ENCODE data around the gene RANBP17.

DNA sequence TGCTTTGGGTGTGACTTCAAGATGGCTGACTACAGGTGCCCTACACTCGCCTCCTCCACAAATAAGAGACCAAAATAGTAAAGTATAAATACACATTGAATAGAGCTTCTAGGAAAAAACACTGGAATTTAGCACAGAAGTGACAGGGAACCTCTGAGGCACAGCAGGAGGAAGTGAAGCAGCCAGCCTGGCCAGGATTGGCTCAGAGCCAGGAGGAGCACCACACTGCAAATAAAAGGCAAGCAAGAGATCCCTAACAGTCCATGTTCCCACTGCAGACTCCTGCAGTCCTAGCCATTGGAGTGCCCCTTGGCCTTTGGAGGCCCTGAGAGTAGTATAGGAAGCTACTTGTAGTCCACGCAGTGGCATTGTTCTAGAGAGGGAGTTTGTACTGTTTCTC is 260.6 kb downstream of the RANBP17 start:
- TF ChIP-seq ZNF565 (CRISPR knock-in tag; conservative IDR thresholded peaks at IDR 0.05; ENCODE audit: low read depth), result no peak
- TF ChIP-seq, protein P1, sequence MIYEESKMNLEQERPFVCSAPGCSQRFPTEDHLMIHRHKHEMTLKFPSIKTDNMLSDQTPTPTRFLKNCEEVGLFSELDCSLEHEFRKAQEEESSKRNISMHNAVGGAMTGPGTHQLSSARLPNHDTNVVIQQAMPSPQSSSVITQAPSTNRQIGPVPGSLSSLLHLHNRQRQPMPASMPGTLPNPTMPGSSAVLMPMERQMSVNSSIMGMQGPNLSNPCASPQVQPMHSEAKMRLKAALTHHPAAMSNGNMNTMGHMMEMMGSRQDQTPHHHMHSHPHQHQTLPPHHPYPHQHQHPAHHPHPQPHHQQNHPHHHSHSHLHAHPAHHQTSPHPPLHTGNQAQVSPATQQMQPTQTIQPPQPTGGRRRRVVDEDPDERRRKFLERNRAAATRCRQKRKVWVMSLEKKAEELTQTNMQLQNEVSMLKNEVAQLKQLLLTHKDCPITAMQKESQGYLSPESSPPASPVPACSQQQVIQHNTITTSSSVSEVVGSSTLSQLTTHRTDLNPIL (CRISPR knock-in tag; IDR thresholded peaks at IDR 0.05; ENCODE audit: low read depth), result no peak
- no peak for TF ChIP-seq ARNTL (CRISPR knock-in tag; IDR thresholded peaks at IDR 0.05; ENCODE audit: borderline replicate concordance, low read depth)
- TF ChIP-seq, protein P2, sequence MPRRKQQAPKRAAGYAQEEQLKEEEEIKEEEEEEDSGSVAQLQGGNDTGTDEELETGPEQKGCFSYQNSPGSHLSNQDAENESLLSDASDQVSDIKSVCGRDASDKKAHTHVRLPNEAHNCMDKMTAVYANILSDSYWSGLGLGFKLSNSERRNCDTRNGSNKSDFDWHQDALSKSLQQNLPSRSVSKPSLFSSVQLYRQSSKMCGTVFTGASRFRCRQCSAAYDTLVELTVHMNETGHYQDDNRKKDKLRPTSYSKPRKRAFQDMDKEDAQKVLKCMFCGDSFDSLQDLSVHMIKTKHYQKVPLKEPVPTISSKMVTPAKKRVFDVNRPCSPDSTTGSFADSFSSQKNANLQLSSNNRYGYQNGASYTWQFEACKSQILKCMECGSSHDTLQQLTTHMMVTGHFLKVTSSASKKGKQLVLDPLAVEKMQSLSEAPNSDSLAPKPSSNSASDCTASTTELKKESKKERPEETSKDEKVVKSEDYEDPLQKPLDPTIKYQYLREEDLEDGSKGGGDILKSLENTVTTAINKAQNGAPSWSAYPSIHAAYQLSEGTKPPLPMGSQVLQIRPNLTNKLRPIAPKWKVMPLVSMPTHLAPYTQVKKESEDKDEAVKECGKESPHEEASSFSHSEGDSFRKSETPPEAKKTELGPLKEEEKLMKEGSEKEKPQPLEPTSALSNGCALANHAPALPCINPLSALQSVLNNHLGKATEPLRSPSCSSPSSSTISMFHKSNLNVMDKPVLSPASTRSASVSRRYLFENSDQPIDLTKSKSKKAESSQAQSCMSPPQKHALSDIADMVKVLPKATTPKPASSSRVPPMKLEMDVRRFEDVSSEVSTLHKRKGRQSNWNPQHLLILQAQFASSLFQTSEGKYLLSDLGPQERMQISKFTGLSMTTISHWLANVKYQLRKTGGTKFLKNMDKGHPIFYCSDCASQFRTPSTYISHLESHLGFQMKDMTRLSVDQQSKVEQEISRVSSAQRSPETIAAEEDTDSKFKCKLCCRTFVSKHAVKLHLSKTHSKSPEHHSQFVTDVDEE (CRISPR knock-in tag; IDR thresholded peaks at IDR 0.05), result no peak
- no peak for TF ChIP-seq TOX (CRISPR knock-in tag; IDR thresholded peaks at IDR 0.05; ENCODE audit: borderline replicate concordance)
- TF ChIP-seq ZC3H10 (CRISPR knock-in tag; IDR thresholded peaks at IDR 0.05), result no peak
- no peak for TF ChIP-seq ZFP3 (CRISPR knock-in tag; IDR thresholded peaks at IDR 0.05)
- TF ChIP-seq TCF4 (CRISPR knock-in tag; IDR thresholded peaks at IDR 0.05; ENCODE audit: borderline replicate concordance), result no peak
- no peak for TF ChIP-seq BACH2 (CRISPR knock-in tag; IDR thresholded peaks at IDR 0.05; ENCODE audit: borderline replicate concordance)
- TF ChIP-seq ESRRG (CRISPR knock-in tag; IDR thresholded peaks at IDR 0.05), result no peak
- TF ChIP-seq, protein P3, sequence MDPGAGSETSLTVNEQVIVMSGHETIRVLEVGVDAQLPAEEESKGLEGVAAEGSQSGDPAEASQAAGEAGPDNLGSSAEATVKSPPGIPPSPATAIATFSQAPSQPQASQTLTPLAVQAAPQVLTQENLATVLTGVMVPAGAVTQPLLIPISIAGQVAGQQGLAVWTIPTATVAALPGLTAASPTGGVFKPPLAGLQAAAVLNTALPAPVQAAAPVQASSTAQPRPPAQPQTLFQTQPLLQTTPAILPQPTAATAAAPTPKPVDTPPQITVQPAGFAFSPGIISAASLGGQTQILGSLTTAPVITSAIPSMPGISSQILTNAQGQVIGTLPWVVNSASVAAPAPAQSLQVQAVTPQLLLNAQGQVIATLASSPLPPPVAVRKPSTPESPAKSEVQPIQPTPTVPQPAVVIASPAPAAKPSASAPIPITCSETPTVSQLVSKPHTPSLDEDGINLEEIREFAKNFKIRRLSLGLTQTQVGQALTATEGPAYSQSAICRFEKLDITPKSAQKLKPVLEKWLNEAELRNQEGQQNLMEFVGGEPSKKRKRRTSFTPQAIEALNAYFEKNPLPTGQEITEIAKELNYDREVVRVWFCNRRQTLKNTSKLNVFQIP (CRISPR knock-in tag; IDR thresholded peaks at IDR 0.05; ENCODE audit: borderline replicate concordance, low read depth), result no peak
- TF ChIP-seq ZFP30 (CRISPR knock-in tag; IDR thresholded peaks at IDR 0.05), result no peak
- TF ChIP-seq ISL1 (CRISPR knock-in tag; IDR thresholded peaks at IDR 0.05), result no peak
- TF ChIP-seq, protein P4, sequence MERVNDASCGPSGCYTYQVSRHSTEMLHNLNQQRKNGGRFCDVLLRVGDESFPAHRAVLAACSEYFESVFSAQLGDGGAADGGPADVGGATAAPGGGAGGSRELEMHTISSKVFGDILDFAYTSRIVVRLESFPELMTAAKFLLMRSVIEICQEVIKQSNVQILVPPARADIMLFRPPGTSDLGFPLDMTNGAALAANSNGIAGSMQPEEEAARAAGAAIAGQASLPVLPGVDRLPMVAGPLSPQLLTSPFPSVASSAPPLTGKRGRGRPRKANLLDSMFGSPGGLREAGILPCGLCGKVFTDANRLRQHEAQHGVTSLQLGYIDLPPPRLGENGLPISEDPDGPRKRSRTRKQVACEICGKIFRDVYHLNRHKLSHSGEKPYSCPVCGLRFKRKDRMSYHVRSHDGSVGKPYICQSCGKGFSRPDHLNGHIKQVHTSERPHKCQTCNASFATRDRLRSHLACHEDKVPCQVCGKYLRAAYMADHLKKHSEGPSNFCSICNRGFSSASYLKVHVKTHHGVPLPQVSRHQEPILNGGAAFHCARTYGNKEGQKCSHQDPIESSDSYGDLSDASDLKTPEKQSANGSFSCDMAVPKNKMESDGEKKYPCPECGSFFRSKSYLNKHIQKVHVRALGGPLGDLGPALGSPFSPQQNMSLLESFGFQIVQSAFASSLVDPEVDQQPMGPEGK (CRISPR knock-in tag; IDR thresholded peaks at IDR 0.05; ENCODE audit: borderline replicate concordance), result no peak

All from SK-N-SH treated with all-trans-retinoic acid at 6 μM for 48 hours (cell line).